Measurements from ENCODE around the gene MRPL49. TPM values are rescaled to one million over a fixed set of nuclear protein-coding genes. Genes with fewer than 3 reads are reported as not detected.

MRPL49 gene
- total and polyA plus RNA-seq, 2 experiments from 2014 or later: 27.7 to 61.9 TPM

- H3K4me3 ChIP-seq: no peak overlapping the region
- TF ChIP-seq ZNF462 (CRISPR knock-in tag; IDR thresholded peaks at IDR 0.05) (no peak), JUNB (IDR thresholded peaks at IDR 0.05; ENCODE audit: unreplicated experiment) (no peak), EZH2 (IDR thresholded peaks at IDR 0.05; ENCODE audit: low read depth, unreplicated experiment) (no peak), ZNF114 (CRISPR knock-in tag; IDR thresholded peaks at IDR 0.05) (no peak), STAT1 (IDR thresholded peaks at IDR 0.05; ENCODE audit: unreplicated experiment) (no peak), ETS1 (IDR thresholded peaks at IDR 0.05) (no peak), ZNF331 (CRISPR knock-in tag; IDR thresholded peaks at IDR 0.05; ENCODE audit: low read depth) (no peak), REST (IDR thresholded peaks at IDR 0.05; ENCODE audit: unreplicated experiment) (no peak), EZH2phosphoT487 (IDR thresholded peaks at IDR 0.05; ENCODE audit: unreplicated experiment) (no peak), NANOG (IDR thresholded peaks at IDR 0.05; ENCODE audit: borderline replicate concordance) (no peak), CTCF (conservative IDR thresholded peaks at IDR 0.05; ENCODE audit: low read depth in 2 of 2) (no peak), CREB1 (CRISPR knock-in tag; IDR thresholded peaks at IDR 0.05; ENCODE audit: low read depth) (no peak)
- no peak overlapping the region for H3K27ac ChIP-seq (ENCODE audit: low read depth)
- no peak for DNase-seq (ENCODE audit: low spot score)
- H3K27me3 Mint-ChIP-seq (ENCODE audit: insufficient read depth, low read depth, poor library complexity): peaks cover 1% of the 10 kb centered on the region
- no peaks in the 10 kb centered on the region for H3K4me1 Mint-ChIP-seq
- H3K9me3 Mint-ChIP-seq: no peaks in the 10 kb centered on the region
- H3K4me2 ChIP-seq: no peak overlapping the region
- H3K4me1 ChIP-seq (ENCODE audit: insufficient read depth): no peaks in the 10 kb centered on the region
- ATAC-seq: no peak
- no peak overlapping the region for H2AFZ ChIP-seq
- H3K4me3 Mint-ChIP-seq: no peak overlapping the region
- H4K20me1 ChIP-seq (replicated peaks; ENCODE audit: insufficient read depth): no peaks in the 10 kb centered on the region
- no peaks in the 10 kb centered on the region for H3K36me3 Mint-ChIP-seq (ENCODE audit: low read depth)
- H3K79me2 ChIP-seq (replicated peaks; ENCODE audit: insufficient read depth): no peaks in the 10 kb centered on the region
- H3K27ac Mint-ChIP-seq: no peak overlapping the region
- no peaks in the 10 kb centered on the region for H3K9me2 ChIP-seq (ENCODE audit: insufficient read depth)
- no peaks in the 10 kb centered on the region for H3F3A ChIP-seq (replicated peaks; ENCODE audit: low read depth)
- no peaks in the 10 kb centered on the region for H3K27me3 ChIP-seq (ENCODE audit: insufficient read depth)
- H3K36me3 ChIP-seq (ENCODE audit: insufficient read depth): no peaks in the 10 kb centered on the region
Observed at GRCh38 chr11:65156926-65157325, 34.8 kb downstream of the MRPL49 start.
